Fibroblast of lung (primary cell): Measurements from ENCODE around the gene CACNA2D3.

Source experiments
- EZH2 ChIP-seq: IDR thresholded peaks from 2 replicates; pipeline ENCODE4 v1.5.1; 2012; ENCODE audit warnings: low read length, control low read depth, mild to moderate bottlenecking; ENCODE audit errors: missing control alignments
- TF ChIP-seq, protein P1 (sequence below), 2 donors: IDR thresholded peaks in 1 of 2; conservative IDR thresholded peaks in 1 of 2; 1 replicate in 1 of 2; 2 replicates in 1 of 2; pipeline ENCODE4 v1.5.1; 2011 to 2012; ENCODE audit warnings: low read length in 2 of 2, control low read depth in 1 of 2, inconsistent platforms in 1 of 2, low read depth in 1 of 2, mild to moderate bottlenecking in 1 of 2

DNA sequence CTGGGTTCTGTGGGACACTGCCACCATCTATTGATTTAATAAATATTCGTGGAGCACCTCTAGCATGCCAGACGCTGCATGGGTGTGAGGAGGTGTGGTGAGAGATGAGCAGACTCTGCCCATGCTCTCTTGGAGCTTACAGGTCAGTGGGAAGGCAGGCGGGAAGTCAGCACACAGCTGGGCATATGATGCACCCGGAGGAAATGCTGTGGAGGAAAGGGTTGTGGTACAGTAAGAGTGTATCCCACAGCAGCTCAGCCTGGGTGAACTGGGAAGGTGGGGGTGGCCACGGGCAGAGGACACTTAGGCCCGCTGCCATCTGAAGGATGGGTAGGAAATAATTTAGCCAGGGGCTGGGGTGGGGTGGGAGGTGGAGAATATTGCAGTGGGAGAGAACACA, 392.1 kb downstream of the CACNA2D3 start:
- TF ChIP-seq, protein P1, sequence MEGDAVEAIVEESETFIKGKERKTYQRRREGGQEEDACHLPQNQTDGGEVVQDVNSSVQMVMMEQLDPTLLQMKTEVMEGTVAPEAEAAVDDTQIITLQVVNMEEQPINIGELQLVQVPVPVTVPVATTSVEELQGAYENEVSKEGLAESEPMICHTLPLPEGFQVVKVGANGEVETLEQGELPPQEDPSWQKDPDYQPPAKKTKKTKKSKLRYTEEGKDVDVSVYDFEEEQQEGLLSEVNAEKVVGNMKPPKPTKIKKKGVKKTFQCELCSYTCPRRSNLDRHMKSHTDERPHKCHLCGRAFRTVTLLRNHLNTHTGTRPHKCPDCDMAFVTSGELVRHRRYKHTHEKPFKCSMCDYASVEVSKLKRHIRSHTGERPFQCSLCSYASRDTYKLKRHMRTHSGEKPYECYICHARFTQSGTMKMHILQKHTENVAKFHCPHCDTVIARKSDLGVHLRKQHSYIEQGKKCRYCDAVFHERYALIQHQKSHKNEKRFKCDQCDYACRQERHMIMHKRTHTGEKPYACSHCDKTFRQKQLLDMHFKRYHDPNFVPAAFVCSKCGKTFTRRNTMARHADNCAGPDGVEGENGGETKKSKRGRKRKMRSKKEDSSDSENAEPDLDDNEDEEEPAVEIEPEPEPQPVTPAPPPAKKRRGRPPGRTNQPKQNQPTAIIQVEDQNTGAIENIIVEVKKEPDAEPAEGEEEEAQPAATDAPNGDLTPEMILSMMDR (conservative IDR thresholded peaks at IDR 0.05 in 1 of 2, IDR thresholded peaks at IDR 0.05 in 1 of 2; ENCODE audit: low read depth in 1 of 2, low read length in 2 of 2) = no peak
- no peak for TF ChIP-seq EZH2
